HG02870 (cell line): ENCODE results near the gene NGRN.
"Not testable (repeated sequence)": the region's sequence is repeated elsewhere in the genome, so short reads cannot be mapped to it uniquely, and the experiment has no call there.

ENCODE experiments used
- ATAC-seq: cut with Tn5 transposase; IDR thresholded peaks from one replicate; pipeline ENCODE4 v1.9.1; 2021; ENCODE audit warnings: mild to moderate bottlenecking, moderate library complexity; ENCODE audit not compliant: unreplicated experiment

Gene NGRN

GRCh38 chr15:90234096-90234988 lies 31.1 kb upstream of the NGRN start, which contains the start of gene GDPGP1:
Gene GDPGP1 (plus strand): TSS chr15:90234209. CDS start chr15:90240909, 6,700 bp downstream.
- peak; percentile 66 for ATAC-seq

- ATAC-seq = no peak
These were observed 26.1 kb upstream of the NGRN start for GRCh38 chr15:90239371-90239770.

GRCh38 chr15:90240856-90241255 lies 24.6 kb upstream of the NGRN start:
- ATAC-seq = no peak

GRCh38 chr15:90241343-90242192 lies 23.9 kb upstream of the NGRN start:
- no peak for ATAC-seq

GRCh38 chr15:90243943-90244639 lies 21.4 kb upstream of the NGRN start:
- ATAC-seq = no peak

GRCh38 chr15:90248789-90249202 lies 16.7 kb upstream of the NGRN start:
- ATAC-seq = no peak

- ATAC-seq = peak; percentile 77
These were observed 16.1 kb upstream of the NGRN start, which contains the start of gene TTLL13 for GRCh38 chr15:90249203-90249863. Gene TTLL13 (plus strand): TSS chr15:90249556. CDS start chr15:90250631, 1,075 bp downstream.

- no peak for ATAC-seq
These were observed 7.7 kb upstream of the NGRN start for GRCh38 chr15:90257776-90258175.

GRCh38 chr15:90259524-90259923 lies 5.9 kb upstream of the NGRN start:
- ATAC-seq = peak; percentile 84

GRCh38 chr15:90260731-90261130 lies 4.7 kb upstream of the NGRN start:
- not testable (repeated sequence) for ATAC-seq

GRCh38 chr15:90261811-90262210 lies 3.7 kb upstream of the NGRN start:
- no peak for ATAC-seq

- no peak for ATAC-seq
These were observed 3.0 kb upstream of the NGRN start for GRCh38 chr15:90262426-90262825.

GRCh38 chr15:90264671-90265070 lies 801 bp upstream of the NGRN start:
- no peak for ATAC-seq

- peak; percentile 15 for ATAC-seq
These were observed 574 bp downstream of the NGRN start for GRCh38 chr15:90266061-90266431.

- ATAC-seq = no peak
These were observed 1.0 kb downstream of the NGRN start for GRCh38 chr15:90266485-90266884.

GRCh38 chr15:90268415-90268814 lies 2.9 kb downstream of the NGRN start:
- no peak for ATAC-seq

- no peak for ATAC-seq
These were observed 5.2 kb downstream of the NGRN start for GRCh38 chr15:90270502-90271150.

GRCh38 chr15:90271459-90272166 lies 6.1 kb downstream of the NGRN start:
- ATAC-seq = no peak

GRCh38 chr15:90278467-90278866 lies 13.0 kb downstream of the NGRN start:
- ATAC-seq = not testable (repeated sequence)
